OCI-LY7 (cell line): Measurements from ENCODE around the gene TLE5. TPM values are rescaled to one million over a fixed set of nuclear protein-coding genes. Genes with fewer than 3 reads are reported as not detected.
A peak's percentile ranks its signal among the peaks of the same experiment; 100 is the strongest.

Source experiments
- BruUV-seq: library from RNA; stranded (reverse); fragments of 400-500 nt; replicated peaks from 2 replicates; lab custom pipeline; 2021; lab: Mats Ljungman, UMichigan
- CTCF ChIA-PET: fragments of 300-600 bp; sonication (Branson Sonifier 250); formaldehyde crosslinking; loops from one replicate; lab custom pipeline; 2022; ENCODE audit warnings: antibody characterized with exemption; ENCODE audit not compliant: unreplicated experiment; lab: Charles Lee
- POLR2A ChIA-PET: fragments of 300-600 bp; sonication (Branson Sonifier 250); formaldehyde crosslinking; loops from one replicate; lab custom pipeline; 2022; ENCODE audit warnings: antibody characterized with exemption; lab: Charles Lee
- DNase-seq: peaks from one replicate; pipeline ENCODE4 v3.0.0-alpha.2; 2015; ENCODE audit warnings: low spot score
- H2AFZ ChIP-seq: fragments of 200-600 bp; sonication (generic), shearing (Covaris generic); 2 replicates; pipeline ENCODE4 v1.6.1; 2014; ENCODE audit warnings: mild to moderate bottlenecking, antibody characterized with exemption, low read length, moderate library complexity
- H3K27ac ChIP-seq: fragments of 200-600 bp; sonication (generic); 2 replicates; pipeline ENCODE4 v1.5.1; 2014; ENCODE audit warnings: mixed run types, low read depth, mild to moderate bottlenecking, moderate library complexity, low read length, inconsistent platforms; ENCODE audit not compliant: poor library complexity, severe bottlenecking
- H3K36me3 ChIP-seq: fragments of 200-600 bp; sonication (generic); 2 replicates; pipeline ENCODE4 v1.6.1; 2014; ENCODE audit warnings: mild to moderate bottlenecking, antibody characterized with exemption, low read length, moderate library complexity, mixed read lengths; ENCODE audit not compliant: insufficient read depth
- H3K4me1 ChIP-seq: fragments of 200-600 bp; sonication (generic); 2 replicates; pipeline ENCODE4 v1.5.1; 2014; ENCODE audit warnings: mild to moderate bottlenecking, low read length; ENCODE audit not compliant: insufficient read depth, poor library complexity, severe bottlenecking
- H3K4me2 ChIP-seq: fragments of 200-600 bp; sonication (generic); 2 replicates; pipeline ENCODE4 v1.6.1; 2014; ENCODE audit warnings: mild to moderate bottlenecking, low read length
- H3K4me3 ChIP-seq: fragments of 200-600 bp; sonication (generic); 2 replicates; pipeline ENCODE4 v1.5.1; 2014; ENCODE audit warnings: mild to moderate bottlenecking, low read depth, low read length; ENCODE audit not compliant: poor library complexity, severe bottlenecking
- H3K79me2 ChIP-seq: fragments of 200-600 bp; sonication (generic); 2 replicates; pipeline ENCODE4 v1.6.1; 2016; ENCODE audit warnings: low read depth, mild to moderate bottlenecking, low read length, moderate library complexity, mixed read lengths; ENCODE audit not compliant: insufficient read depth
- H3K9me2 ChIP-seq: fragments of 200-600 bp; sonication (generic); 2 replicates; pipeline ENCODE4 v1.6.1; 2016; ENCODE audit warnings: mild to moderate bottlenecking, low read length, mixed read lengths; ENCODE audit not compliant: insufficient read depth
- H3K9me3 ChIP-seq: fragments of 200-600 bp; sonication (generic); 2 replicates; pipeline ENCODE4 v1.6.1; 2014; ENCODE audit warnings: mild to moderate bottlenecking, mixed run types, low read length, mixed read lengths
- H4K20me1 ChIP-seq: fragments of 200-600 bp; sonication (generic); 2 replicates; pipeline ENCODE4 v1.6.1; 2014; ENCODE audit warnings: mild to moderate bottlenecking, antibody characterized with exemption, low read length, moderate library complexity, mixed read lengths; ENCODE audit not compliant: insufficient read depth
- EZH2phosphoT487 ChIP-seq: fragments of 200-600 bp; sonication (generic); IDR thresholded peaks from 2 replicates; pipeline ENCODE4 v1.6.1; 2018; ENCODE audit warnings: low read depth, borderline replicate concordance, mild to moderate bottlenecking, mixed run types, antibody characterized with exemption, low read length, moderate library complexity, mixed read lengths
- intact Hi-C: fragments of 100-400 bp; cut with micrococcal nuclease; formaldehyde crosslinking; loops from one replicate; pipeline ENCODE4 v1.10.0; 2022; ENCODE audit not compliant: unreplicated experiment
- total RNA-seq, 2 experiments: library from RNA; depleted of rRNA in 1 of 2; stranded (reverse); fragments of >200 nt in 1 of 2; shearing (Covaris generic) in 1 of 2; gene quantifications; 2 replicates each; pipeline ENCODE4 v1.2.3, GENCODE V29; 2014 to 2022
- TF ChIP-seq, protein P1 (sequence below): fragments of 200-600 bp; sonication (generic); conservative IDR thresholded peaks from 2 replicates; pipeline ENCODE4 v1.5.1; 2014; ENCODE audit warnings: mild to moderate bottlenecking, antibody characterized with exemption, low read length, moderate library complexity, mixed read lengths

The TLE5 gene
- total RNA-seq, 2 experiments from 2014 or later: 376 to 424 TPM

DNA sequence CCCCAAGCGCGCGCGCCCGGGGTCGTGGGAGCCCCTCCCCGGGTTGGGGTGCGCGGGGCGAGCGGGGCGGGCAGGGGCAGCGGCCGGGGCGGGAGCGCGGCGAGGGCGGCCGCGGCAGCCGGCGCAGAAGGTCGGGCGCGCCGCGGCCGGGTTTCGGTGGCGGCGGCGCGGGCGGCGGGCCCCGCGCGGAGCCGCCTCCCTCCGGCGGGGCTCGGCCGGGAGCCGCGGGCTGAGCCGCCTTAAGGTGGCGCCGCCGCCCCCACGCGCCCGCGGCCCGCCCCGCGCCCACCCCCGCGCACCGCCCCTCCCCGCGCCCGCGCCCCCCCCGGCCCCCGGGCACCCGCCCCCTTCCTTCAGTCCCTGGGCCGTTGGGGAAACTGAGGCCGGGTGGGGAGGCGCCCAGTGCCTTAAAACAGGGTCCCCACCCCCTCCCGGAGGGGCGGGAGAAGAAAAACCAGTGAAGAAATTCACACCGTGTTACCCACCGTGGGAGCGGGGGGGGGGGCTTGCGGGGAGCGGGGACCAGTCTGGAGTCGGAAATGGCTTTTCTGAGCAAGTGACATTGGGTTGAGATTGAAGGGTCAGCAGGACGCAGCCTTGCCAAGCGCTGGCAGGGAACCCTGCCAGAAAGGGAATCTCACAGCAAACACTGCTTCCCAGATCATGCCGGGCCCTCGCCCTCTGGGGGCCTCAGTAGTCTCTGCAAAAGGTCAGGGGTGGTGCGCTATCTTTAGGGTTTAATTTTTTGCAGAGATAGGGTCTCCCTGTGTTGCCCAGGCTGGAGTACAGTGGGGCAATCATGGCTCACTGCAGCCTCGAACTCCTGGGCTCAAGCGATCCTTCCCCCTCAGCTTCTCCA lies 33.0 kb downstream of the TLE5 start, which contains the start of gene TLE2:
TLE2 (minus strand) TSS at position 216 of the 859 bp plus-strand sequence. CDS start 376 bp downstream, outside the sequence.
- no peaks in the 10 kb centered on the region for H4K20me1 ChIP-seq

GRCh38 chr19:3028305-3029064 lies 33.8 kb downstream of the TLE5 start:
- Histone ChIP-seq H3K4me2 (peak overlapping the region; percentile 59), H4K20me1 (no peaks in the 10 kb centered on the region), H3K4me1 (peaks cover 24% of the 10 kb centered on the region), H3K27ac (no peak overlapping the region), H3K4me3 (peak overlapping the region; percentile 55), H3K79me2 (no peaks in the 10 kb centered on the region), H3K9me2 (no peaks in the 10 kb centered on the region), H2AFZ (no peak overlapping the region), H3K36me3 (no peaks in the 10 kb centered on the region), H3K9me3 (no peaks in the 10 kb centered on the region)
- DNase-seq: no peak
- BruUV-seq: no TSS peak
- peak; percentile 79; the same call in 1 of the 2 replicates for TF ChIP-seq EZH2phosphoT487
- TF ChIP-seq, protein P1, sequence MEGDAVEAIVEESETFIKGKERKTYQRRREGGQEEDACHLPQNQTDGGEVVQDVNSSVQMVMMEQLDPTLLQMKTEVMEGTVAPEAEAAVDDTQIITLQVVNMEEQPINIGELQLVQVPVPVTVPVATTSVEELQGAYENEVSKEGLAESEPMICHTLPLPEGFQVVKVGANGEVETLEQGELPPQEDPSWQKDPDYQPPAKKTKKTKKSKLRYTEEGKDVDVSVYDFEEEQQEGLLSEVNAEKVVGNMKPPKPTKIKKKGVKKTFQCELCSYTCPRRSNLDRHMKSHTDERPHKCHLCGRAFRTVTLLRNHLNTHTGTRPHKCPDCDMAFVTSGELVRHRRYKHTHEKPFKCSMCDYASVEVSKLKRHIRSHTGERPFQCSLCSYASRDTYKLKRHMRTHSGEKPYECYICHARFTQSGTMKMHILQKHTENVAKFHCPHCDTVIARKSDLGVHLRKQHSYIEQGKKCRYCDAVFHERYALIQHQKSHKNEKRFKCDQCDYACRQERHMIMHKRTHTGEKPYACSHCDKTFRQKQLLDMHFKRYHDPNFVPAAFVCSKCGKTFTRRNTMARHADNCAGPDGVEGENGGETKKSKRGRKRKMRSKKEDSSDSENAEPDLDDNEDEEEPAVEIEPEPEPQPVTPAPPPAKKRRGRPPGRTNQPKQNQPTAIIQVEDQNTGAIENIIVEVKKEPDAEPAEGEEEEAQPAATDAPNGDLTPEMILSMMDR: no peak
- intact Hi-C loops: no loop called here
- CTCF ChIA-PET: no interaction called here
- POLR2A ChIA-PET: no interaction called here

More for the DNA sequence above, 33.0 kb downstream of the TLE5 start, which contains the start of gene TLE2:
- ChIA-PET POLR2A (no interaction called here), CTCF (no interaction called here)
- H3K36me3 ChIP-seq: no peaks in the 10 kb centered on the region
- H3K27ac ChIP-seq: no peak within 1 kb of the TSS
- intact Hi-C loops: no loop called here
- DNase-seq: no peak
- H3K79me2 ChIP-seq: no peaks in the 10 kb centered on the region
- peak within 1 kb of the TSS; percentile 59 for H3K4me2 ChIP-seq
- BruUV-seq: no TSS peak
- TF ChIP-seq, protein P1: no peak
- TF ChIP-seq EZH2phosphoT487: no peak
- no peaks in the 10 kb centered on the region for H3K9me3 ChIP-seq
- H3K9me2 ChIP-seq: no peaks in the 10 kb centered on the region
- H2AFZ ChIP-seq: no peak within 1 kb of the TSS
- peaks cover 23% of the 10 kb centered on the region for H3K4me1 ChIP-seq
- H3K4me3 ChIP-seq: peak within 1 kb of the TSS; percentile 55
